H9 (cell line): ENCODE data around the gene ZSCAN2. TPM values are rescaled to one million over a fixed set of nuclear protein-coding genes. Genes with fewer than 3 reads are reported as not detected.

Experiments used
- DNase-seq: peaks from one replicate; pipeline ENCODE4 v3.0.0-alpha.2; 2017
- H2AFZ ChIP-seq: one replicate; pipeline ENCODE4 v1.6.1; 2013; ENCODE audit warnings: mild to moderate bottlenecking, low read length, control low read depth, moderate library complexity
- H2AK5ac ChIP-seq: 2 replicates; pipeline ENCODE4 v1.6.1; 2013; ENCODE audit warnings: low read length, control low read depth, mixed read lengths; ENCODE audit not compliant: insufficient read length
- H2BK120ac ChIP-seq: one replicate; pipeline ENCODE4 v1.6.1; 2013; ENCODE audit warnings: low read depth, mild to moderate bottlenecking, low read length, control low read depth, inconsistent platforms; ENCODE audit not compliant: poor library complexity, severe bottlenecking
- H2BK12ac ChIP-seq: 2 replicates; pipeline ENCODE4 v1.6.1; 2013; ENCODE audit warnings: low read length, control low read depth, mixed read lengths, low read depth; ENCODE audit not compliant: insufficient read length
- H2BK15ac ChIP-seq: 2 replicates; pipeline ENCODE4 v1.6.1; 2013; ENCODE audit warnings: low read depth, low read length, control low read depth
- H2BK20ac ChIP-seq: one replicate; pipeline ENCODE4 v1.6.1; 2013; ENCODE audit warnings: low read depth, mild to moderate bottlenecking, low read length, control low read depth, inconsistent platforms; ENCODE audit not compliant: poor library complexity, severe bottlenecking
- H2BK5ac ChIP-seq: 2 replicates; pipeline ENCODE4 v1.6.1; 2013; ENCODE audit warnings: low read length, control low read depth, mixed read lengths; ENCODE audit not compliant: insufficient read length
- H3K14ac ChIP-seq: 2 replicates; pipeline ENCODE4 v1.6.1; 2013; ENCODE audit warnings: low read length, control low read depth; ENCODE audit not compliant: insufficient read depth
- H3K18ac ChIP-seq: 2 replicates; pipeline ENCODE4 v1.6.1; 2013; ENCODE audit warnings: low read depth, mild to moderate bottlenecking, mixed read lengths, low read length, control low read depth; ENCODE audit not compliant: insufficient read length
- H3K23ac ChIP-seq: 2 replicates; pipeline ENCODE4 v1.6.1; 2013; ENCODE audit warnings: low read length, control low read depth, mixed read lengths, low read depth; ENCODE audit not compliant: insufficient read length
- H3K23me2 ChIP-seq: 2 replicates; pipeline ENCODE4 v1.6.1; 2013; ENCODE audit warnings: low read depth, mild to moderate bottlenecking, mixed read lengths, low read length, control low read depth; ENCODE audit not compliant: insufficient read length, poor library complexity, severe bottlenecking
- H3K27ac ChIP-seq: 2 replicates; pipeline ENCODE4 v1.5.1; 2013; ENCODE audit warnings: low read length, control low read depth, mixed read lengths, low read depth; ENCODE audit not compliant: insufficient read length
- H3K27me3 ChIP-seq: 2 replicates; pipeline ENCODE4 v1.6.1; 2013; ENCODE audit warnings: low read length, control low read depth, inconsistent platforms; ENCODE audit not compliant: insufficient read depth
- H3K4ac ChIP-seq: 2 replicates; pipeline ENCODE4 v1.6.1; 2013; ENCODE audit warnings: low read depth, mild to moderate bottlenecking, control low read depth, inconsistent platforms, low read length, moderate library complexity
- H3K4me1 ChIP-seq: 2 replicates; pipeline ENCODE4 v1.6.1; 2013; ENCODE audit warnings: low read length, control low read depth, inconsistent platforms; ENCODE audit not compliant: insufficient read depth
- H3K4me2 ChIP-seq: 2 replicates; pipeline ENCODE4 v1.6.1; 2013; ENCODE audit warnings: low read length, control low read depth, mixed read lengths; ENCODE audit not compliant: insufficient read length, insufficient read depth
- H3K56ac ChIP-seq: 2 replicates; pipeline ENCODE4 v1.6.1; 2013; ENCODE audit warnings: low read depth, mild to moderate bottlenecking, mixed read lengths, low read length, control low read depth; ENCODE audit not compliant: insufficient read length
- H3K79me1 ChIP-seq: 2 replicates; pipeline ENCODE4 v1.6.1; 2013; ENCODE audit warnings: low read depth, mild to moderate bottlenecking, moderate library complexity, low read length, control low read depth, inconsistent platforms; ENCODE audit not compliant: insufficient read depth, poor library complexity, severe bottlenecking
- H3K79me2 ChIP-seq: 2 replicates; pipeline ENCODE4 v1.6.1; 2013; ENCODE audit warnings: low read length, control low read depth, inconsistent platforms; ENCODE audit not compliant: insufficient read depth
- H3K9ac ChIP-seq: 2 replicates; pipeline ENCODE4 v1.6.1; 2013; ENCODE audit warnings: low read length, control low read depth, mixed read lengths; ENCODE audit not compliant: insufficient read length; ENCODE audit errors: extremely low read depth
- H3K9me3 ChIP-seq: one replicate; pipeline ENCODE4 v1.6.1; 2013; ENCODE audit warnings: low read depth, low read length, inconsistent platforms; ENCODE audit not compliant: control insufficient read depth
- H3T11ph ChIP-seq: one replicate; pipeline ENCODE4 v1.6.1; 2013; ENCODE audit warnings: mild to moderate bottlenecking, low read length, control low read depth, inconsistent platforms
- H4K20me1 ChIP-seq: one replicate; pipeline ENCODE4 v1.6.1; 2013; ENCODE audit not compliant: control insufficient read depth, insufficient read length, insufficient read depth
- H4K5ac ChIP-seq: 2 replicates; pipeline ENCODE4 v1.6.1; 2013; ENCODE audit warnings: low read depth, mild to moderate bottlenecking, mixed read lengths, low read length, control low read depth; ENCODE audit not compliant: insufficient read length
- H4K8ac ChIP-seq: replicated peaks from 2 replicates; pipeline ENCODE4 v1.6.1; 2013; ENCODE audit warnings: low read length, control low read depth, mixed read lengths, low read depth; ENCODE audit not compliant: insufficient read length
- H4K91ac ChIP-seq: 2 replicates; pipeline ENCODE4 v1.6.1; 2013; ENCODE audit warnings: low read depth, mild to moderate bottlenecking, moderate library complexity, mixed read lengths, low read length, control low read depth; ENCODE audit not compliant: insufficient read length
- H3K27ac Mint-ChIP-seq, 3 experiments: 2 replicates in 2 of 3; 3 replicates in 1 of 3; pipeline ENCODE4 v1.8.0; 2020 to 2021; ENCODE audit warnings: mixed read lengths in 3 of 3, mild to moderate bottlenecking in 1 of 3, moderate library complexity in 1 of 3
- H3K27me3 Mint-ChIP-seq: 2 replicates; pipeline ENCODE4 v1.8.0; 2021; ENCODE audit warnings: low read depth, mild to moderate bottlenecking, moderate library complexity, mixed read lengths
- H3K36me3 Mint-ChIP-seq, 3 experiments: 2 replicates in 2 of 3; 3 replicates in 1 of 3; pipeline ENCODE4 v1.8.0; 2020 to 2021; ENCODE audit warnings: low read depth in 3 of 3, mixed read lengths in 3 of 3; ENCODE audit not compliant: insufficient read depth in 1 of 3
- H3K4me1 Mint-ChIP-seq, 2 experiments: 2 replicates each; pipeline ENCODE4 v1.8.0; 2020; ENCODE audit warnings: mixed read lengths in 2 of 2
- H3K4me3 Mint-ChIP-seq, 2 experiments: 2 replicates in 1 of 2; 3 replicates in 1 of 2; pipeline ENCODE4 v1.8.0; 2020 to 2021; ENCODE audit warnings: mild to moderate bottlenecking in 2 of 2, mixed read lengths in 2 of 2, moderate library complexity in 1 of 2
- H3K9me3 Mint-ChIP-seq, 2 experiments: 2 replicates in 1 of 2; 3 replicates in 1 of 2; pipeline ENCODE4 v1.8.0; 2020; ENCODE audit warnings: mild to moderate bottlenecking in 2 of 2, mixed read lengths in 2 of 2, moderate library complexity in 1 of 2
- WGBS: extraction: QIAGEN DNeasy Blood & Tissue Kit; methylation state at CpG from one replicate; pipeline ENCODE4 v1.1.7; 2013; ENCODE audit warnings: missing lambda C conversion rate, low lambda C conversion rate, mixed read lengths; ENCODE audit not compliant: insufficient read length; ENCODE audit errors: extremely low coverage; 5-methylcytosine and 5-hydroxymethylcytosine counted together
- total RNA-seq: library from RNA; stranded (reverse); gene quantifications from 2 replicates; pipeline ENCODE4 v1.2.1, GENCODE V29; 2021
- TF ChIP-seq, protein P1 (sequence below): fragments of 200-600 bp; sonication (generic); conservative IDR thresholded peaks from 3 replicates; pipeline ENCODE4 v1.8.0; 2021; ENCODE audit warnings: antibody characterized with exemption, mild to moderate bottlenecking

Gene ZSCAN2
- total RNA-seq, 1 experiment from 2014 or later: 28.4 TPM

DNA sequence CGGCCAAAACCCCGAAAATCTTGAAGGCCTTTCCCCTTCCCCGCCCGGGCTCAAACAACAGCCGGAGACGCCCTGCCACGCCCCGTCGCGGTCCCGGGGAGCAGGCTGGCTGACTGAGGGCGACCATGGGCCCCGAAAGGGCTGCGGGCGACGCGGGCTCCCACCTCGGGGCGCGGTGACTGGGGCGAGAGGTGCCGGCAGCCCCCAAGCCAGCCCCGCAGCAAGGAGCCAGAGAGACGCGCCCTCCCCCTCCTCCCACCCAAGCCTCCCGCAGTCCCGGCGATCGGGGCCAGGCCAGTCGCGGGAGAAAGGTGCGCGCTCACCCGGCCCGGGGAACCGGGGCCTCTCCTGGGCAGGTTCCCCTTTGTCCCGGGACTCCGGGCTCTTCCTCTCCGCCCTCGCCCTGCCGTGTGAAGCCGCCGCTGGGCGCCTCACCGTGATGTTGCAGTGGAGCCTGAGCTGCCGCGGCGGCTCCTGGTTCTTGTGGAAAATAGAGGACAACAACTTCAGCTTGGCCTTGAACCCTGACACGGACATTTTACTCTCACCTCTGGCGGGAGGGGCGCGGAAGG, 30.6 kb upstream of the ZSCAN2 start:
- H3K9me3 Mint-ChIP-seq: peaks cover 0 to 2% of the 10 kb centered on the region in 2 experiments; a peak in 1 of 5 replicates
- DNase-seq: no peak
- Histone ChIP-seq H3K4me1 (no peaks in the 10 kb centered on the region; the same call in 1 of the 2 replicates), H3K9me3 (no peaks in the 10 kb centered on the region), H3K4me2 (peak overlapping the region; percentile 39), H4K91ac (no peak overlapping the region), H2BK5ac (no peak overlapping the region), H3K79me1 (no peaks in the 10 kb centered on the region), H2BK15ac (no peak overlapping the region), H2BK20ac (no peak overlapping the region), H3K4ac (no peak overlapping the region), H3K18ac (peak overlapping the region; percentile 58), H2AFZ (no peak overlapping the region), H2AK5ac (no peak overlapping the region), H2BK120ac (no peak overlapping the region), H4K20me1 (no peaks in the 10 kb centered on the region), H4K8ac (no peak overlapping the region), H3K9ac (peak overlapping the region; percentile 56), H3K79me2 (no peaks in the 10 kb centered on the region), H3T11ph (no peak overlapping the region), H2BK12ac (no peak overlapping the region), H3K27me3 (no peaks in the 10 kb centered on the region), H3K23ac (no peak overlapping the region), H3K27ac (no peak overlapping the region), H3K23me2 (no peaks in the 10 kb centered on the region), H3K56ac (no peak overlapping the region), H3K14ac (peak overlapping the region; percentile 86), H4K5ac (no peak overlapping the region)
- no CpG with 5 or more reads among the region's 52 CpGs for WGBS
- H3K4me1 Mint-ChIP-seq: peaks cover 4 to 8% of the 10 kb centered on the region in 2 experiments; a peak in 3 of 4 replicates
- peaks cover 6% of the 10 kb centered on the region for H3K27me3 Mint-ChIP-seq
- H3K4me3 Mint-ChIP-seq: peak overlapping the region; percentile 85 to 91
- no peaks in the 10 kb centered on the region for H3K36me3 Mint-ChIP-seq
- peak overlapping the region in 2 of 3 experiments; percentile 65 to 96; a peak in 3 of 7 replicates for H3K27ac Mint-ChIP-seq
- TF ChIP-seq, protein P1, sequence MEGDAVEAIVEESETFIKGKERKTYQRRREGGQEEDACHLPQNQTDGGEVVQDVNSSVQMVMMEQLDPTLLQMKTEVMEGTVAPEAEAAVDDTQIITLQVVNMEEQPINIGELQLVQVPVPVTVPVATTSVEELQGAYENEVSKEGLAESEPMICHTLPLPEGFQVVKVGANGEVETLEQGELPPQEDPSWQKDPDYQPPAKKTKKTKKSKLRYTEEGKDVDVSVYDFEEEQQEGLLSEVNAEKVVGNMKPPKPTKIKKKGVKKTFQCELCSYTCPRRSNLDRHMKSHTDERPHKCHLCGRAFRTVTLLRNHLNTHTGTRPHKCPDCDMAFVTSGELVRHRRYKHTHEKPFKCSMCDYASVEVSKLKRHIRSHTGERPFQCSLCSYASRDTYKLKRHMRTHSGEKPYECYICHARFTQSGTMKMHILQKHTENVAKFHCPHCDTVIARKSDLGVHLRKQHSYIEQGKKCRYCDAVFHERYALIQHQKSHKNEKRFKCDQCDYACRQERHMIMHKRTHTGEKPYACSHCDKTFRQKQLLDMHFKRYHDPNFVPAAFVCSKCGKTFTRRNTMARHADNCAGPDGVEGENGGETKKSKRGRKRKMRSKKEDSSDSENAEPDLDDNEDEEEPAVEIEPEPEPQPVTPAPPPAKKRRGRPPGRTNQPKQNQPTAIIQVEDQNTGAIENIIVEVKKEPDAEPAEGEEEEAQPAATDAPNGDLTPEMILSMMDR: no peak
